ENCODE data around the gene KLK3. TPM values are rescaled to one million over a fixed set of nuclear protein-coding genes. Genes with fewer than 3 reads are reported as not detected.

The KLK3 gene
- total RNA-seq, 1 experiment from 2014 or later, result not detected

GRCh38 chr19:50836543-50837195 is 18.0 kb upstream of the KLK3 start:
- DNase-seq (ENCODE audit: low read depth in 1 of 2, low spot score in 2 of 2), result no peak
- H3K4me1 ChIP-seq (replicated peaks), result peaks cover 6% of the 10 kb centered on the region; the same call in 1 of the 2 replicates
- H3K36me3 ChIP-seq, result no peaks in the 10 kb centered on the region
- H3K27me3 ChIP-seq (replicated peaks), result peaks cover 12% of the 10 kb centered on the region
- H3K27ac ChIP-seq, result no peak overlapping the region
- no peaks in the 10 kb centered on the region for H3K9me3 ChIP-seq (replicated peaks)
- H3K4me3 ChIP-seq, result no peak overlapping the region

GRCh38 chr19:50837300-50837699 is 17.4 kb upstream of the KLK3 start:
- Histone ChIP-seq H3K27me3 (replicated peaks) (peaks cover 12% of the 10 kb centered on the region), H3K27ac (no peak overlapping the region), H3K36me3 (no peaks in the 10 kb centered on the region), H3K4me1 (replicated peaks) (peaks cover 6% of the 10 kb centered on the region; the same call in 1 of the 2 replicates), H3K4me3 (no peak overlapping the region), H3K9me3 (replicated peaks) (no peaks in the 10 kb centered on the region)
- no peak for DNase-seq (ENCODE audit: low read depth in 1 of 2, low spot score in 2 of 2)

DNA sequence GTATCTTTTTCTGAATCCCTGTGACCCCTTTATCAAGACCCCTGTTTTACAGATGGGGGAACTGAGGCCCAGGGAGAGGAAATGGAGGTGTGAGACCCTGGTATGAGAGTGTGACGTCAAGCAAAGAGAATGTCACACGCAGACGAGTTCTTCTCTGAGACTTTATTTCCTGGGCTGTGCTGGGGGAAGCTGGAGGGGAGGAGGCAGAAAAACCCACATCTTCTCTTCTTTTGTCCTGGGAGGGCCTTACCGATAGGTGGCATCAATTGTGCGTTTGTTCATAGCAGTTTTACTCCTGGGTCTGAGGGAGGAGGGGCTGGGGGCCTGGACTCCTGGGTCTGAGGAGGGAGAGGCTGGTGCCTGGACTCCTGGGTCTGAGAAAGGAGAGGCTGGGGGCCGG is 16.5 kb upstream of the KLK3 start:
- no peak for DNase-seq (ENCODE audit: low read depth in 1 of 2, low spot score in 2 of 2)
- Histone ChIP-seq H3K36me3 (no peaks in the 10 kb centered on the region), H3K4me1 (replicated peaks) (peaks cover 6% of the 10 kb centered on the region; the same call in 1 of the 2 replicates), H3K27me3 (replicated peaks) (peaks cover 12% of the 10 kb centered on the region), H3K4me3 (no peak overlapping the region), H3K9me3 (replicated peaks) (no peaks in the 10 kb centered on the region), H3K27ac (no peak overlapping the region)

- H3K4me3 ChIP-seq, result no peak overlapping the region
- peaks cover 6% of the 10 kb centered on the region; the same call in 1 of the 2 replicates for H3K4me1 ChIP-seq (replicated peaks)
- H3K27me3 ChIP-seq (replicated peaks), result peaks cover 5% of the 10 kb centered on the region
- no peaks in the 10 kb centered on the region for H3K9me3 ChIP-seq (replicated peaks)
- no peak overlapping the region for H3K27ac ChIP-seq
- no peaks in the 10 kb centered on the region for H3K36me3 ChIP-seq
- no peak for DNase-seq (ENCODE audit: low read depth in 1 of 2, low spot score in 2 of 2)
These were observed 14.7 kb upstream of the KLK3 start for GRCh38 chr19:50839712-50840655.

GRCh38 chr19:50842130-50842529 is 12.6 kb upstream of the KLK3 start:
- no peaks in the 10 kb centered on the region for H3K27me3 ChIP-seq (replicated peaks)
- no peak overlapping the region for H3K27ac ChIP-seq
- DNase-seq (ENCODE audit: low read depth in 1 of 2, low spot score in 2 of 2), result no peak
- no peaks in the 10 kb centered on the region for H3K4me1 ChIP-seq (replicated peaks)
- no peaks in the 10 kb centered on the region for H3K36me3 ChIP-seq
- no peaks in the 10 kb centered on the region for H3K9me3 ChIP-seq (replicated peaks)
- H3K4me3 ChIP-seq, result no peak overlapping the region

DNA sequence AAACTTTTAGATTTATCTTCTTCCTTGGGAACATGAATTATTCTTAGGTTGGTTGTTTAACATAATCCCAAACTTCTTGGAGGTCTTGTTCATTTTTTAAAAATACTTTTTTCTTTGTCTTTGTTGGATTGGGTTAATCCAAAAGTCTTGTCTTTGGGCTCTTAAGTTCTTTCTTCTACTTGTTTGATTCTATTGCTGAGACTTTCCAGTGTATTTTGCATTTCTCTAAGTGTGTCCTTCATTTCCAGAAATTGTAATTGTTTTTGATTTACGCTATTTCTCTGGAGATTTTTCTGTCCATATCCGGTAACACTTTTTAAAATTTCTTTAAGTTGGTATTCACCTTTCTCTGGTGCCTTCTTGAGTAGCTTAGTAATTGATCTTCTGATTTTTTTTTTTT is 11.5 kb upstream of the KLK3 start:
- no peak for DNase-seq (ENCODE audit: low read depth in 1 of 2, low spot score in 2 of 2)
- Histone ChIP-seq H3K36me3 (no peaks in the 10 kb centered on the region), H3K27ac (no peak overlapping the region), H3K9me3 (replicated peaks) (no peaks in the 10 kb centered on the region), H3K4me1 (replicated peaks) (no peaks in the 10 kb centered on the region), H3K27me3 (replicated peaks) (no peaks in the 10 kb centered on the region), H3K4me3 (no peak overlapping the region)

- Histone ChIP-seq H3K4me1 (replicated peaks) (no peaks in the 10 kb centered on the region), H3K27ac (no peak overlapping the region), H3K9me3 (replicated peaks) (no peaks in the 10 kb centered on the region), H3K36me3 (no peaks in the 10 kb centered on the region), H3K27me3 (replicated peaks) (no peaks in the 10 kb centered on the region), H3K4me3 (no peak overlapping the region)
- no peak for DNase-seq (ENCODE audit: low read depth in 1 of 2, low spot score in 2 of 2)
These were observed 11.0 kb upstream of the KLK3 start for GRCh38 chr19:50843701-50844221.

GRCh38 chr19:50844296-50844935 is 10.3 kb upstream of the KLK3 start:
- no peaks in the 10 kb centered on the region for H3K27me3 ChIP-seq (replicated peaks)
- no peak overlapping the region for H3K27ac ChIP-seq
- no peak for DNase-seq (ENCODE audit: low read depth in 1 of 2, low spot score in 2 of 2)
- H3K4me1 ChIP-seq (replicated peaks), result no peaks in the 10 kb centered on the region
- no peak overlapping the region for H3K4me3 ChIP-seq
- H3K36me3 ChIP-seq, result no peaks in the 10 kb centered on the region
- no peaks in the 10 kb centered on the region for H3K9me3 ChIP-seq (replicated peaks)

- Histone ChIP-seq H3K9me3 (replicated peaks) (no peaks in the 10 kb centered on the region), H3K27me3 (replicated peaks) (no peaks in the 10 kb centered on the region)
These were observed 4.0 kb upstream of the KLK3 start for GRCh38 chr19:50850738-50851137.

DNA sequence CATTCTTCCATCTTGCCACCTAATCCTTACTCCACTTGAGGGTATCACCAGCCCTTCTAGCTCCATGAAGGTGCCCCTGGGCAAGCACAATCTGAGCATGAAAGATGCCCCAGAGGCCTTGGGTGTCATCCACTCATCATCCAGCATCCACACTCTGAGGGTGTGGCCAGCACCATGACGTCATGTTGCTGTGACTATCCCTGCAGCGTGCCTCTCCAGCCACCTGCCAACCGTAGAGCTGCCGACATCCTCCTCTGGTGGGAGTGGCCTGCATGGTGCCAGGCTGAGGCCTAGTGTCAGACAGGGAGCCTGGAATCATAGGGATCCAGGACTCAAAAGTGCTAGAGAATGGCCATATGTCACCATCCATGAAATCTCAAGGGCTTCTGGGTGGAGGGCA is 3.1 kb upstream of the KLK3 start:
- Histone ChIP-seq H3K4me3 (no peak overlapping the region), H3K27ac (no peak overlapping the region), H3K4me1 (replicated peaks) (no peaks in the 10 kb centered on the region), H3K9me3 (replicated peaks) (no peaks in the 10 kb centered on the region), H3K36me3 (no peaks in the 10 kb centered on the region), H3K27me3 (replicated peaks) (no peaks in the 10 kb centered on the region)
- no peak for DNase-seq (ENCODE audit: low read depth in 1 of 2, low spot score in 2 of 2)

More at GRCh38 chr19:50850738-50851137, 4.0 kb upstream of the KLK3 start:
- Histone ChIP-seq H3K36me3 (no peaks in the 10 kb centered on the region), H3K4me3 (no peak overlapping the region), H3K4me1 (replicated peaks) (no peaks in the 10 kb centered on the region), H3K27ac (no peak overlapping the region)
- no peak for DNase-seq (ENCODE audit: low read depth in 1 of 2, low spot score in 2 of 2)

- DNase-seq (ENCODE audit: low read depth in 1 of 2, low spot score in 2 of 2), result no peak
- Histone ChIP-seq H3K27ac (no peak overlapping the region), H3K9me3 (replicated peaks) (no peaks in the 10 kb centered on the region), H3K36me3 (no peaks in the 10 kb centered on the region), H3K4me3 (no peak overlapping the region), H3K27me3 (replicated peaks) (no peaks in the 10 kb centered on the region), H3K4me1 (replicated peaks) (no peaks in the 10 kb centered on the region)
These were observed 2.7 kb downstream of the KLK3 start for GRCh38 chr19:50857366-50857765.

- H3K27me3 ChIP-seq (replicated peaks), result no peaks in the 10 kb centered on the region
- DNase-seq (ENCODE audit: low read depth in 1 of 2, low spot score in 2 of 2), result no peak
These were observed 4.2 kb downstream of the KLK3 start for GRCh38 chr19:50858886-50859285.

GRCh38 chr19:50859849-50860248 is 5.1 kb downstream of the KLK3 start:
- no peak for DNase-seq (ENCODE audit: low read depth in 1 of 2, low spot score in 2 of 2)
- no peak overlapping the region for H3K27ac ChIP-seq
- H3K27me3 ChIP-seq (replicated peaks), result no peaks in the 10 kb centered on the region
- no peak overlapping the region for H3K4me3 ChIP-seq
- no peaks in the 10 kb centered on the region for H3K4me1 ChIP-seq (replicated peaks)
- no peaks in the 10 kb centered on the region for H3K36me3 ChIP-seq
- H3K9me3 ChIP-seq (replicated peaks), result no peaks in the 10 kb centered on the region

More at GRCh38 chr19:50858886-50859285, 4.2 kb downstream of the KLK3 start:
- Histone ChIP-seq H3K36me3 (no peaks in the 10 kb centered on the region), H3K4me1 (replicated peaks) (no peaks in the 10 kb centered on the region), H3K27ac (no peak overlapping the region), H3K4me3 (no peak overlapping the region), H3K9me3 (replicated peaks) (no peaks in the 10 kb centered on the region)

Measured in SJSA1 (cell line).